GM20000 (cell line): ENCODE measurements around the gene NFATC1.
A peak's percentile ranks its signal among the peaks of the same experiment; 100 is the strongest.

Experiments used
- DNase-seq: peaks from one replicate; pipeline ENCODE4 v3.0.0; 2012; ENCODE audit warnings: low spot score
- CTCF ChIP-seq: IDR thresholded peaks from 2 replicates; pipeline ENCODE4 v1.5.1; 2012; ENCODE audit warnings: mild to moderate bottlenecking, control low read depth; ENCODE audit errors: extremely low read depth, missing control alignments

Gene NFATC1

DNA sequence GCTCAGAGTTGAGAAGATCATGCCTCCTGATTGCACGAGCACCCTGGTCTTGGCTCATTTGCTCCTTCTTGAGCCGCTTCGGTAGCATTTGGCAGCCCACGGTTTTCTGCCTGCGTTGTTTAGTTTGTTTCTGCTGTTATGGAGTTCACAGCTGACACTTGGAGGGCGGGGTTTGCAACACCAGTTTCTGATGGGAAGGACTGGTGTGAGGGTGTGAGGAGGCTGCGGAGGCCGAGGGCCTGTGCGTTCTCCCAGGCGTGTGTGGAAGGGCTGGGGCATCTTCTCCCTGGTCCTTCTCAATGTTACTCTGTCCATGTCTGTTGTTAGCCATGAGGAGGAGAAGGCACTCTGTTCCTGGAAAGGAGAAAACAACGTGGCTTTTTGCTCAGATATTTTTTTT is 22.9 kb downstream of the NFATC1 start:
- no peak for DNase-seq
- no peak for TF ChIP-seq CTCF

DNA sequence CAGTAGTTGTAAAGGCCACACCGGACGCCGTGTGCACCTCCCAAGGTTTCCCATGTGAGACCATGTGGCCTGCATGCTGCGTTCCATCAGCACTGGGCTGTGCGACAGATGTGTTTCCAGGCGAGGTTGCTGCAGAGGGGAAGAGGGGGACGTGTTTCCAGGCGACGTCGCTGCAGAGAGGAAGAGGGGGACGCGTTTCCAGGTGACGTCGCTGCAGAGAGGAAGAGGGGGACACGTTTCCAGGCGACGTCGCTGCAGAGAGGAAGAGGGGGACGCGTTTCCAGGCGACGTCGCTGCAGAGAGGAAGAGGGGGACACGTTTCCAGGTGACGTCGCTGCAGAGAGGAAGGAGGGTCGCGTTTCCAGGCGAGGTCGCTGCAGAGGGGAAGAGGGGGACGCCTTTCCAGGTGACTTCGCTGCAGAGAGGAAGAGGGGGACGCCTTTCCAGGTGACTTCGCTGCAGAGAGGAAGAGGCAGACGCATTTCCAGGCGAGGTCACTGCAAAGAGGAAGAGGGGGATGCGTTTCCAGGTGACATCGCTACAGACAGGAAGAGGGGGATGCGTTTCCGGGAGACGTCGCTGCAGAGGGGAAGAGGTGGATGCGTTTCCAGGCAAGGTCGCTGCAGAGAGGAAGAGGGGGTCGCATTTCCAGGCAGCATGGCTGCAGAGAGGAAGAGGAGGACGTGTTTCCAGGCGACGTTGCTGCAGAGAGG is 24.5 kb downstream of the NFATC1 start:
- no peak for TF ChIP-seq CTCF
- no peak for DNase-seq

- no peak for DNase-seq
- no peak for TF ChIP-seq CTCF
These were observed 25.6 kb downstream of the NFATC1 start for GRCh38 chr18:79421275-79421857.

- TF ChIP-seq CTCF, result no peak
- peak; percentile 75 for DNase-seq
These were observed 26.5 kb downstream of the NFATC1 start for GRCh38 chr18:79422022-79422782.

DNA sequence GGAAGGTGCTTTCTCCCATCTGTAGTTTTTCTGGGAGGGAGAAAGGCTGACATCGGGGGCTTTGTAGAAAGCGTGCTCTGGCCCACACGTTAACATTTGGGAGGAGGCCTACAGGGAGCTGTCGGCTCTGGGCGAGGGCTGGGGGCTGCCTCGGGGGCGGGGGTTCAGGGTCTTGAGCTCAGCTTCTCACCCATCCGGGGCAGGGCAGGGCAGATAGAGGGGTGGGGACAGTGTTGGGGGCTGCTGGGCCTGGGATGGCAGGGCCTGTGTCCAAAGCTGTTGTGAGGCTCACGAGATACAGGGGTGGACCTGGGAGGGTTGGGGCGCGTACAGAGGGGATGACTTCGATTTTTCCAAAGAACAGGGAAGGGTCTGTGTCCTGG is 27.0 kb downstream of the NFATC1 start:
- TF ChIP-seq CTCF, result no peak
- no peak for DNase-seq

GRCh38 chr18:79423211-79424007 is 27.7 kb downstream of the NFATC1 start:
- TF ChIP-seq CTCF, result no peak
- no peak for DNase-seq

GRCh38 chr18:79424008-79424565 is 28.4 kb downstream of the NFATC1 start:
- DNase-seq, result no peak
- TF ChIP-seq CTCF, result no peak
